ENCODE results near the gene CALU.

CALU gene

GRCh38 chr7:128785738-128786137 lies 46.6 kb downstream of the CALU start:
- no peak for DNase-seq (ENCODE audit: low read depth in 3 of 3)

DNA sequence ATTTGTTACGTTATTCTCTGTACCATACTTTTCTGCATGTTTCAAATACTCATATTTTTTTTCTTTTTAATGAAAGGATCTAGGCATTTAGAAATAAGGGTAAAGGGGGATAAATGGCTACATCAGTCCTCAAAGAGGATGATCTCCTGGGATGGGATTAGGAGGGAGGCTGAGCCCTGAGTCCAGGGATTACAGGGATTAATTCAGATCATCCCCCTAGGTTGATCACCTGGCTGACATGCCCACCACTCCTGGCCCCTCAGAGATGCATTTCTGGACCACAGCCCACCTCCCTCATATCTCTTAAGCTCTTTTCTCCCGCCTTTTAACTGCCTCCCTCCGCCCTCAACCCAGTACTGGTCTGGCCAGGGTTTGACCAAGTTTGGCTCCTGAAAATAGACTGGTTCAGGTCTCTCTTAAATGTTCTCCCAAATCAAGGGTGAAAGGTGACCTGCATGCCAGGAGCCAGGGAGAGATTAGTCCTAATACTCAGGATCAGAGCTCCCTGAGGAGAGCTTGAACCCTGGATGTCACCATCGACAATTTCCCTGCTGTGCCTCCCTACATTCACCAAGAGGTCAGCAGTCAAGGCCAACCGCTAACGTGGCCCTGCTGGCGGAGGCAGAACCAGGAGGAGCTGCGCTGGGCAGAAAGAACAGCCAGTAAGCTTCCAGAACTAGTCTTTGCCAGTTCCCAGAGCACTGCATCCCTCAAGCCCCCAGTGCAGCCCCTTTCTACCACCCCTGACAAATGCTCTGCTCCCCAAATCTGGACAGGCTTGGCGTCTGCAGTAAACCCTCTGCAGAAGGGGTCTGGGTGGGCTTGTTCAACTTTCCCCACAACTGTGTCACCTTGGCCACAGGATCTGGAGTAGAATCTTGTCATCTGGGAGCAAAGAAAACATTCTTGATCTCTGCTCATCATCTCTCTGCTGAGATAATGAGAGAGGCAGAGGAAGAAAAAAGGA lies 49.6 kb downstream of the CALU start:
- no peak for DNase-seq (ENCODE audit: low read depth in 3 of 3)

- no peak for DNase-seq (ENCODE audit: low read depth in 3 of 3)
These were observed 51.3 kb downstream of the CALU start for GRCh38 chr7:128790315-128791041.

- peak; percentile 43 to 79 (median 45) for DNase-seq (ENCODE audit: low read depth in 3 of 3)
These were observed 52.2 kb downstream of the CALU start, which contains the start of gene CCDC136 for GRCh38 chr7:128791121-128791971. CCDC136 (plus strand) TSS chr7:128791968; CDS start chr7:128792412, 444 bp downstream.

GRCh38 chr7:128791972-128792327 lies 52.8 kb downstream of the CALU start:
- DNase-seq (ENCODE audit: low read depth in 3 of 3): no peak

- DNase-seq (ENCODE audit: low read depth in 3 of 3): no peak
These were observed 53.5 kb downstream of the CALU start for GRCh38 chr7:128792471-128793180.

DNA sequence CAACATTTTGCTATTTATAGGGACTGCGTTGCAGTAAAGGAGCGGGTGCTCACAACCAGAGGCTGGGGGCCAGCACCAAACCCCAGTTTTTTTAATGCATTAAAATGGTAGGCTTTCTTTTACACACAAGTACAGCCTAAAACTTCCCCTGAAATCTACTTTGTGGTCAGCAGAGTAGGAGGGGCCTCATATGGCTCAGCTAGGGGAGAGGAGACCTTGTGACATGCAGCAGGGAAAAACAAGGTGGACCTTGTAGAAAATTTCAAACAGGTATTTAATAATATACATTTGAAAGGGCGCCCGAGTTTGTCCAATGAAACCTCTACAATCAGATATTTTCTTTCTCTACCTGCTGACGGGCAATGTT lies 54.0 kb downstream of the CALU start:
- no peak for DNase-seq (ENCODE audit: low read depth in 3 of 3)

GRCh38 chr7:128794020-128794419 lies 54.9 kb downstream of the CALU start:
- peak in 1 of 3 donors; percentile 5 for DNase-seq (ENCODE audit: low read depth in 3 of 3)

- DNase-seq (ENCODE audit: low read depth in 3 of 3): no peak
These were observed 55.3 kb downstream of the CALU start for GRCh38 chr7:128794436-128794835.

GRCh38 chr7:128795129-128795528 lies 56.0 kb downstream of the CALU start:
- no peak for DNase-seq (ENCODE audit: low read depth in 3 of 3)

- DNase-seq (ENCODE audit: low read depth in 3 of 3): no peak
These were observed 57.2 kb downstream of the CALU start for GRCh38 chr7:128796327-128796726.

DNA sequence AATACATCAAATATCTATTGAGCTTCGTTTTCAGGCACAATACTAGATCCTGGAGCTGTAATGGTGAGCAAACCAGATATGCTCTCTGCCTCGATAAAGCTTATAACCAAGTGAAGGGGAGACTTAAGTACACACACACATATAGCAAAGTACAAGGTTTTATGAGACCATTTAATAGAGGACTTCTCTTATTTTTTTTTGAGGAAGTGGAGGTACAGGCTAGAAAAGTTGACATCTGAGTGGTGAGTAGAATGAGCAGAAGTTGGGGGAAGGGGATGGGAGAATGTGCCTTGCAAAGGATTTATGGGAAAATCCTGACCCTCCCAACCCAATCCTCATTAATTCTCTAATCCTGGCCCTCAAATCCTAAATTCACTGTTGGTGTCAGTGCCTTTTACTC lies 60.3 kb downstream of the CALU start:
- DNase-seq (ENCODE audit: low read depth in 3 of 3): no peak

GRCh38 chr7:128800567-128800966 lies 61.4 kb downstream of the CALU start:
- DNase-seq (ENCODE audit: low read depth in 3 of 3): no peak

- DNase-seq (ENCODE audit: low read depth in 3 of 3): no peak
These were observed 61.8 kb downstream of the CALU start for GRCh38 chr7:128801003-128801402.

GRCh38 chr7:128801667-128802418 lies 62.7 kb downstream of the CALU start:
- no peak for DNase-seq (ENCODE audit: low read depth in 3 of 3)

DNA sequence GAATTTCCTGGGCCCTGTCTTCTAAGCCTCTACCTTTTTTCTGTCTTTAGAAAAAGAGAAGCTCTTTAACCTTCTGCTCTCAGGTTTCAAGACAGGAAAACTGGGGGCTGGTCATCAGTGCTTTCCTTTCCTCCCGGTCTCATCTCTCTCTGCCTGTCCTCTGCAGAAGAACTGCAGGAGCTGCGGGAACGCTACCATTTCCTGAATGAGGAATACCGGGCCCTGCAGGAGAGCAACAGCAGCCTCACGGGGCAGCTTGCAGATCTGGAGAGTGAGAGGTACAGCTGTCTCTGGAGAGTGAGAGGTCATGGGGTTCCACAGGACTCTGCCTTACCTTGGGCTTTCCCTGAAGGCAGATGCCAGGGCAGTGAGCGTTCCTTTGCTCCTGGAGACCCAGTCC lies 65.3 kb downstream of the CALU start:
- DNase-seq (ENCODE audit: low read depth in 3 of 3): no peak

- no peak for DNase-seq (ENCODE audit: low read depth in 3 of 3)
These were observed 66.1 kb downstream of the CALU start for GRCh38 chr7:128805225-128805624.

GRCh38 chr7:128807191-128807590 lies 68.0 kb downstream of the CALU start:
- no peak for DNase-seq (ENCODE audit: low read depth in 3 of 3)

DNA sequence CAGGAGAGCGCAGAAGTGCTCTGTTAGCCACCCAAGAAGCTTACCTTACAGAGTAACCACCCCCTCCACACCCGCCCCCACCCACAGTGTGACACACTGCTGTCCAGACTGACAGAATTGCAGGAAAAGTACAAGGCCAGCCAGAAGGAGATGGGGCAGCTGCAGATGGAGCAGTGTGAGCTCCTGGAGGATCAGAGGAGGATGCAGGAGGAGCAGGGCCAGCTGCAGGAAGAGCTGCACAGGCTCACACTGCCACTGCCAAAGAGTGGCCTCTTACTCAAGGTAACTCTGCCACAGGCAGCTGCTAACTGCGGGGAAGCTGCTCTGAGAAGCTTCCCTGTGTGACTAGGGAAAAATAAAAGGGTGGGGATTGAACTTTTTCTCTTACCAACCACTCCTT lies 70.2 kb downstream of the CALU start:
- no peak for DNase-seq (ENCODE audit: low read depth in 3 of 3)

DNA sequence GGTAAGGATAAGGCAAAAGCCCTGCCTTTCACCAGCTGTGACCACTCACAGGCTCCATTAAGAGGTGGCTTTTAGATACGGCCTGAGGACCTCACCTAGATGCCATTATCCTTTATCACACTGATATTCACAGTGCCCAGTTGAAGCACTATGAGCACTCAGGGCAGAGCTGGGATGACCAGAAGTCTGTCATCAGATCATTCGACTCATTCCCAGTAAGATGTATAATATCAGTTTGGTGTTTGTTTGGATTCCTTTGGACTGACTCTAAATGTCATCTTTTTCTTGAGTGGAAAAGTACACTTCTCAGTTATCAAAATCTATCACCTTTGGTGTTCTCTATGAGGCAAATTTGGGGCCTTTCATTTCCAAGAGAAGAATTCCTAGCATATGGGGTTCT lies 71.3 kb downstream of the CALU start:
- no peak for DNase-seq (ENCODE audit: low read depth in 3 of 3)

DNA sequence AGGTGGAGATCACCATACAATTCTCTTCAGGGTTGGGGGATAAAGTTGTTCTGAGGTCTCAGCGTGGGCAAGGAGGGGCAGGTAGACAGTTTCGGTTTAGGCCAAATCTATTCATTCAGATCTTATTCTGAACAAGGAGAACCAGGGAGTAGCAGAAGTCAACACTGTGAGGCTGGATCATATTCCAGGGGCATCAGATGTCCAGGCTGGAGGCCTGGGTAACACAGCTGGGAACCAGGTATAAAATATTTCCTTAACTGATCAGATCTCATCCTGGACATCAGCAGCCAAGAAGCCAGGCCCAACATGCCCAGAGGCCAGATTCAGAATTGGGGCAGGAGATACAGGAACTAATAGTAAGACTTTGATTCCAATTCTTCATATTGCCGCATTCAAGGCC lies 71.8 kb downstream of the CALU start:
- DNase-seq (ENCODE audit: low read depth in 3 of 3): no peak

Data from stimulated activated CD4-positive, alpha-beta T cell treated with anti-CD3 and anti-CD28 coated beads, TNF-alpha, amount 100 ng/mL, for 48 hours (primary cell).